Right ventricle myocardium superior (tissue), 1 donor: Measurements from ENCODE around the gene ISOC2. TPM values are rescaled to one million over a fixed set of nuclear protein-coding genes. Genes with fewer than 3 reads are reported as not detected.
A peak's percentile ranks its signal among the peaks of the same experiment; 100 is the strongest.
"Not testable (repeated sequence)": the region's sequence is repeated elsewhere in the genome, so short reads cannot be mapped to it uniquely, and the experiment has no call there.

Experiments used
- ATAC-seq: fragments of 200-7000 bp; cut with Tn5 transposase; one replicate; pipeline ENCODE4 v1.9.1; 2020; ENCODE audit warnings: mild to moderate bottlenecking; ENCODE audit not compliant: poor library complexity
- DNase-seq: peaks from one replicate; pipeline ENCODE4 v3.0.0-alpha.2; 2020
- intact Hi-C: fragments of 100-400 bp; cut with DNase I; formaldehyde crosslinking; loops from one replicate; pipeline ENCODE4 v1.11.2; 2022
- total RNA-seq: library from RNA; stranded (reverse); fragmentation: NEBNext Ultra II Directional; extraction: Animal tissue kit (Norgen Biotek cat#: 25700); gene quantifications from one replicate; pipeline ENCODE4 v1.2.1, GENCODE V29; 2021
- donor health status: DM: no; HTN: yes; CAD: no; lungs with severe emphysema.

ISOC2 gene
- total RNA-seq, 1 donor from 2014 or later = 48.9 TPM

DNA sequence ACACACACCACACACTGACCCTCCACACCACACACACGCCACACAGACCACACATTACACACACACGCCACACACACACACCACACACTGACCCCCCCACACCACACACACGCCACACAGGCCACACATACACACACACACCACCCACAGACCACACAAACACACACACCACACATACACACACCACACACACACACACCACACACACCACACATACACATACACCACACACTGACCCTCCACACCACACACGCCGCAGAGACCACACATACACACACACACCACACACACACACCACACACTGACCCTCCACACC lies 13.3 kb downstream of the ISOC2 start:
- DNase-seq, intact Hi-C loops, ATAC-seq: not testable (repeated sequence)

DNA sequence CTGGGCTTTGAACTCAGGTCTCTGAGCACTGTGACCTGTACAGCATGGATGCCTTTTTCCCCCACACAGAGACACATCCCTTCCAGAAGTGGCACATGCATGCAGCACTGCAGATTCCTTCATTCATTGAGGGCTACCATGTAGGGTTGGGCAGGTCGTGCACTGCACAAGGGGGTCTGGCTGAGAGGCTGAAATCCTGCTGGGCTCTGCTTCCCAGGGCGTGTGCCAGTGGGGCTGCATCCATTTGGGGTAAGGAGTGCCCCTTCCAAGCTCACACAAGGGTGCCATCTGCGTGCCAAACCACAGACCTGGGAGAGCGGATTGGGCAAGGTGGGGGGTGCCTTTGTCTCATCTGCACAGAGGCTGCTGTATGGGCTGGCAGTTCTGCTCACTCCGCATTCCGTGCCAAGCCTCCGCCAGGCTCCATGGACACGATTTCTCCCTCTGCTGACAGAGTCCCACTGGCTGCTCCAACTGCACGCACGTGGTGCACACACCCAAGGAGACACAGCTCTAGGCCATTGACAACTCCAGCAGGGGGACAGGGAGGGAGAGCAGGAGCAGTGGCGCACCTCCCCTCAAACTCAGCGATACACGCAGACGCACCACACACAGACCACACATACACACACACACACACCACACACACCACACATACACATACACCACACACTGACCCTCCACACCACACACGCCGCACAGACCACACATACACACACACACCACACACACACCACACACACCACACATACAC lies 13.8 kb downstream of the ISOC2 start:
- DNase-seq (no peak), ATAC-seq (peak; percentile 55)
- intact Hi-C loops = no loop called here

DNA sequence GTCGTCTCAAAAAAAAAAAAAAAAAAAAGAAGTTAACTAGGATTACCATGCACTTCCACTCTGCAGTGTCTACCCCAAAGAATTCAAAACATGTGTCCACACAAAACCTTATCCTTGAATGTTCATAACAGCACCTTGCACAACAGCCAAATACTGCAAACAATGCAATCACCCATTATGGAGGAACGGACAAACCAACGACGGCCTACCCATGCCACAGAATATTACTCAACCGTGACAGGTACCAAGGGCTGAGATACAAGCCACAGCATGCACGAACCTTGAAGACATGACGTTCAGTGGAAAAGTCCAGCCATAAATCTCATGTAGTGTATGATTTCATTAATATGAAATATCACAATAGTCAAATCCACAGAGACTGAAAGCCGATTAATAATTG lies 15.4 kb downstream of the ISOC2 start:
- intact Hi-C loops = no loop called here
- ATAC-seq = no peak
- no peak for DNase-seq

DNA sequence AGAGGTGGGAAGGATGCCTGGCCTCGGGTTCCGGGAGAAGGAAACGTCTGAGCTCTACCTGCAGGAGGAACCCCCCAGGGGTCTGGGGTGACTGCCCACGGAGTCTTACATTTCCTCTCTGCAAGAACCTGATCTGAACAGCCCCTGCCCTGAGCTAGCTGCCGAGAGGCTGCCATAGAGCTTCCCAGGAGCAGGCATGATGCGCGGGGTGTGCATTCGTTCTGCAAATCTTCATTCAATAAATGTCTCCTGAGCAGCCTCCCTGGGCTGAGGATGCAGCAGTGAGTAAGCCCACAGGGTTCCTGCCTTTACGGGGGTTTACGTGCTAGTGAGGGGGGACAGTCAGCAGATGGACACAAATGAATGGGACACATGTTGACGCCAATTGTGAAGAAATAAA lies 16.8 kb downstream of the ISOC2 start:
- ATAC-seq = no peak

DNA sequence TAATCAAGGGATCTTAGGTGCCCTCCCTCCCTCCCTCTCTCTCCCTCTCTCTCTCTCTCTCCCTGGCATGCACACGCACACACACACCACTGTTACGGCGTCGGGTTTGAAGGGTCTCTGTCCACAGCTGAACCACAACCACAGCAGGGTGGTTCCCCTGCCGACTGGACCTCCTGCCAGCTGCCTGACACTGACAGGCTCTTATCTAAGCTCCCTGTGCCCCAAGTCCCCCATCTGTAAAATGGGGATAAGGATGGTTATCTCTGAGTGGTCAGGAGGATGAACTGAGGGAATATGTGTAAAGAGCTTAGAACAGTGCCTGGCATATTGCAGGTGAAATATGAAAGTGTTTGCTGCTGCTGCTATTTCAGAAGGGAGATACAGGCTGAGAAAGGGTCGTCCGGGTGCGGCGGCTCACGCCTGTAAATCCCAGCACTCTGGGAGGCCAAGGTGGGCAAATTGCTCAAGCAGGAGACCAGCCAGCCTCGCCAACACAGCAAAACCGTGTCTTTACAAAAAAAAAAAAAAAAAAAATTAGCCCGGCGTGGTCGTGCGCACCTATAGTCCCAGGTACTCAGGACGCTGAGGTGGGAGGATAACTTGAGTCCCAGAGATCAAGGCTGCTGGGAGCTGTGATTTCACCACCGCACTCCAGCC lies 17.5 kb downstream of the ISOC2 start:
- intact Hi-C loops = no loop called here
- DNase-seq (no peak), ATAC-seq (no peak)

More for the DNA sequence above, 16.8 kb downstream of the ISOC2 start:
- no peak for DNase-seq
- intact Hi-C loops = no loop called here

DNA sequence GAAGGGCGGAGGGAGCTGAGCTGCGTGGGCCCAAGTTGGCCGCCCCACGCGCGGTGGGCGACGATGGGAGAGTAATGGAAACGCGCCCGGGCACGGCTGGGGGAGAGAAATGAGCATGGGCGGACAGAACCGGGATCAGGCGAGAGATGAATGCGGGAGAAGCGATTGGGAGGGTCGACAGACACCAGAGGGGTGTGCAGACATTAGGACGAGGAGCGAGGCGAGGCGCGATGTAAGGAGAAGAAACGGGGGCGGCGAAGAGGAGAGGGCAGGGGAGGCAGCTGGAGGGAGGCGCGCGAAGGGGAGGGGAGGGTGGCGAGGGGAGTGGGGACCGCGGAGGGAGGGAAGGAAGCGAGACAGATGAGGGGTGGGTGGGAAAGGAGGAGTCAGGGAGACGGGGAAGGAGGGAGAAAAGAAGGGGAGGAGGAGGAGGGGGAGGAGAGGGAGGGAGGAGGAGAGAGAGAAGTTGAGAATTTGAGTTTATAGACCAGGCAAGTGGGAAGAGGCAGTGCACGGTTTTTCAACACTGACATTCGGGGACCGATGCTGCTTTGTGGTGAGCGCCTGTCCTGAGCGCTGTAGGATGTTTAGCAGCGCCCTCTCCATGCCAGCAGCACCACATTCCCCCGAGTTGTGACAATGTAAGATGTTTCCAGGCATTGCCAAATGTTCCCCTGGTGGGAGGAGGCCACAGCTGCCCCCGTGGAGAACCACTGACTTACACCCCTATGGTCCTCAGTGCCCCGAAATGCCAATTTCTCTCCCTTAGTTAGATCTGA lies 18.2 kb downstream of the ISOC2 start, which contains the start of gene SHISA7:
Gene SHISA7, minus strand, starts transcription at position 256 of the 779 bp plus-strand sequence. CDS start 437 bp downstream, outside the sequence.
- no peak for DNase-seq
- intact Hi-C loops = no loop called here
- ATAC-seq = no peak

DNA sequence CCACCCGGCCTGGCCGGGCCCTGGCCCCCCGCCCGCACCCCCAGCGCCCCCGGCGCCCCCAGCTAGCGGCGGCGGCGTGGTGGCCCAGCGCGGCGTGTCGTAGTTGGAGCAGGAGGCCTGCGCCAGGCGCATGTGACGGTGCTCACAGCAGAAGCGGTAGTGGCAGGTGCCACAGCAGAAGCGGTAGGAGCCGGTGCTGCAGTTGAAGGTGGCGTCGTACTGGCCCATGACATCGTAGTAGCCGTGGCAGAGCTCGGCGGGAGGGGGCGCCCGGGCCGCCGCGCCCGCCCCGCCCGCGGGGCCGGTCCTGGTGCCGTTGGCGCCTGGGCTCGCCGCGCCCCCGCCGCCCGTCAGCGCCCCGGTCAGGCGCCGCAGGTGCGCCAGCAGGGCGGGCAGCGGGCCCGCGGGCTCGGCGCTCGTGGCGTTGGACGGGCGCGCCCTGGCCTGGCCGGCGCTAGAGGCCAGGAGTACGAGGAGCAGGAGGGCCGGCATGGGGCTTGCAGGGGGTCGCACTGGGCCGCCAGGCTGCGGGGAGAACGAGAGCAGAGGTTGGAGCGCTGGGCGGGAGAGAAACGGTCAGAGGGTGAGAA lies 19.0 kb downstream of the ISOC2 start:
- intact Hi-C loops = no loop called here
- ATAC-seq = no peak
- DNase-seq = no peak

DNA sequence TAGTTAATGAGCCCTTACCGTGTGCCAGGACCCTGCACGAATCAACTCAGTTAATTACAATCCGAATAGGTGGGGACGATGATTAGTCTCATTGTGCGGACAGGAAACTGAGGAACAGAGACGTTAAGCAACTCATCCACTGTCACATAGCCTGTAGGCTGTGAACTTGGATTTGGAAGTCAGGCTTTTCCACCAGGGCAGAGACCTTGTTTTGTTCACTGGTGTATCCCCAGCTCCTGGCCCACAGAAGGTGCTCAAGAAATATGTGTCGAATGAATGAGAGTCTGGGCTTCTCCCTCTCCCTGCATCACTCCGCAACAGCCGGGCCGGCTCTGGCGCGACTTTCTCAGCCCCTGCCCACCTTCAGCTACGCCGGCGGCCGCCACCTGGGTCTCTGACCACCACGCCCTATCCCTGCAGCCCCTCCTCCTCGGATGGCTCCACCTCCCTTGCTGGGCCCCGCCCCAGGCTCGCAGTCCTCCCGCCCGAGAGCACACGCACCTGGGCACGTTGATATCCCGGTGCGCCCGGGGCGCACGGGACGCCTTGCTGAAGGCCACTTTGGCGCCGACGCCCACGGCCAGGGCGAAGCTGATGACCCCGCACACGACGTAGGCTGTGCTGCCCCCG lies 19.6 kb downstream of the ISOC2 start:
- DNase-seq (no peak), ATAC-seq (no peak)
- intact Hi-C loops = no loop called here

DNA sequence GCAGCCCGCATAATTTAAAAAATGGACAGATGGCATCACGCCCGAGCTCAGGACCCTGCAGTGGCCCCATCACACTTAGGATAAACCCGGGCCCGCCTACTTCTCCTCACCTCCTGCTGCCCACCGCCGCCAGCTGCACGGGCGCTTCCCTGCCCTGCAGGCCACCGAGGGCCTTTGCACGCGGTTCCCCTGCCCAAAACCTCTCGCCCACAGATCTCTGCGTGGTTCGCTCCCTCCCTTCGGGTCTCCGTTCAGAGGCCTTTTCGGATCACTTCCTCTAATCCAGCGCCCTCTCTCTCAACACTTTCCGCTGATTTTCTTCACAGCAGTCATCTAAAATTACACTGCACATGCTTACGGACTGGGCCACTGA lies 20.1 kb downstream of the ISOC2 start:
- no peak for ATAC-seq
- DNase-seq = no peak
- intact Hi-C loops = no loop called here

DNA sequence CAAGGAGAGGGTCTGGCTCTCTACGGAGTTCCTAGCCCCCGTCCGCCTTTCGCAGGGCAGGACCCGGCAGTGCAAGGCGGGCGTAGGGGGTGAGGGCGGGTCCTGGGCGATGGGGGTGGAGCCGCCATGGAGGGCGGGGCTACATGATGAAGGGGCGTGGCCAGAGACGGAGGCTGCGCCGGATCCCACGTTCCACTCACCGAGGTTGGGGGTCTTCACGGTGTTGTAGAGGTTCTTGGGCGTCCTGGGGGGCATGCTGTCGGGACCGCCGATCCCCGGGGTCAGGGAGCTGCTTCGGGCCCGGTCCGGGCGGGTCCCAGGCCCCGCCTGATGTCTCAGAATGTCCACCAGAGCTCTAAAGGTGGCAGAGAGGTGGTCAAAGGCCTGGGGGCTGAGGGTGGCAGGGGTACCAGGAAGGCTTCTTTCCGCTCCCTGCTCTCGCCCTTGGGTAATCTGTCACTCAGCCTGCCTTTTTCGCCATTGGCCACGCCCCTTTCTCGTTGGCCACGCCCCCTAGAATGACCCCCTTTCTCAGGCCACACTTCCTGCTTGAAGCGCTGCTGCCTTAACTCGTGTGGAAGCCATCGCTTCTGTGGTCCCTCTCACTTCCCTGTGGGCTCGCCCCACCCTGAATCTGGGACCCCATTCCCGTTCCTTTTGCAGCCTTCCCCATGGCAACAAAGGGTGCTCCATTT lies 20.9 kb downstream of the ISOC2 start:
- ATAC-seq (no peak), DNase-seq (no peak)
- intact Hi-C loops = no loop called here

DNA sequence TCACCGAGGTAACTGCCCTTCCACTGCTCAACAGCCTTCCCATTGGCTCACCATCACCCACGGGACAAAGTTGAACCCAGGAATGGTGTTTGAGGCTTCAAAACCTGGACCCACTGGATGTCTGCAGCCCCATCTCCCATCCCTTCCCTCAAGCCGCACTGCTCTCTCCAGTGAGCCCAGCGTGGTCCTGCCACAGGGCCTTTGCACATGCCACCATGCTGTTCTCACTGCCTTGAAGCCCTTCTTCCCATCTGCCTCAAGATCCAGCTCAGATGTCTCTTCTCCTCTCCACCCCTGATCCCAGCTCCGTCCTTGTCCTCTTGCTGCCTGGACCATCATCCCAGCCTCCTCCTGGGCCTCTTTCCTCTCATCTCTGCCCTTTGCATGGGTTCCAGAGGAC lies 22.4 kb downstream of the ISOC2 start:
- intact Hi-C loops = no loop called here
- DNase-seq (no peak), ATAC-seq (no peak)

DNA sequence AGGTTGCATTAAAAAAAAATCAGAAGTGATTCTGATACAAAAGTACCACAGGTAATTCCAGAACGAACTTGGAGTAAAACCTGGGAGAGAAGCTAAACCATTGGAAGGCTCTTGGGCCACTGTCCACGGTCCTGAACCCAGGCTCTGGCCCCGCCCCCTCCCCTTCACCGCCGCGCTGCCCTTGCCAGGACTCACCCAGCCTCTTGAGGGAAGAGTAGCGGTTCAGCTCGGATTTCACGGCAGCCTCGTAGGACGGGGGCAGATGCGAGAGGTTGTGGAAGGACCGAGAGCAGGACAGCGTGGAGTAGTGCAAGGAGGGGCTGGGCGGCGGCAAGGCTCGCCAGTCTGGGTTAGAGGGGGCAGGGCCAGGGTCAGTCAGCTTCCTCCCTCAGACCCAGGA lies 24.0 kb downstream of the ISOC2 start:
- intact Hi-C loops = no loop called here
- ATAC-seq (peak; percentile 86), DNase-seq (peak; percentile 70)

DNA sequence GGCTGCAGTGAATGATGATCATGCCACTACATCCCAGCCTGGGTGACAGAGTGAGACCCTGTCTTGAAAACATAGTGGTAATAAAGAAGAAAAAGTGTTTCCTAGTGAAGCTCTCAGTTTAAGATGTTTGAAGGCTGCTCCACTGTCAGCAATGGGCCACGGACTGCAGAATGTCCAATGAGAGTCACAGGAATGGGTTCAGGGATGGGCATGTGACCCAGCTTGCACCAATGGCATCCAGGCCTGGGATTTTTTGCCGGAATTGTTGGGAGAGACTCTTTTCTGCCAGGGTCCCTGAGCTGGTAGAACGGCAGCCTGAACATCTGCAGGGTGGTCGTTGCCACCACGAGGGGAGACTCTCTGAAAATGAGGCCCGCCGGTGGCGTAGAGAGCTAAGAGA lies 24.6 kb downstream of the ISOC2 start:
- ATAC-seq (no peak), DNase-seq (no peak)
- intact Hi-C loops = no loop called here

DNA sequence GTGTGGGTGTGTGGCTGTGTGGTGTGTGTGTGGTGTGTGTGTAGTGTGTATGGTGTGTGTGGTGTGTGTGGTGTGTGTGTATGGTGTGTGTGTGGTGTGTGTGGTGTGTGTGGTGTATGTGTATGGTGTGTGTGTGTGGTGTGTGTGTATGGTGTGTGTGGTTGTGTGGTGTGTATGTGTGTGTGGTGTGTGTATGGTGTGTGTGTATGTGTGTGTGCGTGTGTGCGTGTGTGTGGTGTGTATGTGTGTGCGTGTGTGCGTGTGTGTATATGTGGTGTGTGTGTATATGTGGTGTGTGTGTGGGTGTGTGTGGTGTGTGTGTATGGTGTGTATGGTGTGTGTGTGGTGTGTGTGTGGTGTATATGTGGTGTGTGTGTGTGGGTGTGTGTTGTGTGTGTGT lies 26.4 kb downstream of the ISOC2 start:
- ATAC-seq = no peak
- DNase-seq = no peak
- intact Hi-C loops = no loop called here

DNA sequence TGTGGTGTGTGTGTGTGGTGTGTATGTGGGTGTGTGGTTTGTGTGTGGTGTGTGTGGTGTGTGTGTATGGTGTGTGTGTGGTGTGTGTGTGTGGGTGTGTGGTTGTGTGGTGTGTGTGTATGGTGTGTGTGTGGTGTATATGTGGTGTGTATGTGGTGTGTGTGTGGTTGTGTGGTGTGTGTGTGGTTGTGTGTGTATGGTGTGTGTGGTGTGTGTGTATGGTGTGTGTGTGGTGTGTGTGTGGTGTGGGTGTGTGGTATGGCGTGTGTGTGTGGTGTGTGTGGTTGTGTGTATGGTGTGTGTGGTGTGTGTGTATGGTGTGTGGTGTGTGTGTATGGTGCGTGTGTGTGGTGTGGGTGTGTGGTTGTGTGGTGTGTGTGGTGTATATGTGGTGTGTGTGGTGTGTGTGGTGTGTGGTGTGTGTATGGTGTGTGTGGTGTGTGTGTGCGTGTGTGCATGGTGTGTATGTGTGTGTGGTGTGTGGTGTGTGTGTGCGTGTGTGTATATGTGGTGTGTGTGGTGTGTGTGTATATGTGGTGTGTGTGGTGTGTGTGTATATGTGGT lies 27.0 kb downstream of the ISOC2 start:
- DNase-seq = no peak
- no peak for ATAC-seq
- intact Hi-C loops = no loop called here

DNA sequence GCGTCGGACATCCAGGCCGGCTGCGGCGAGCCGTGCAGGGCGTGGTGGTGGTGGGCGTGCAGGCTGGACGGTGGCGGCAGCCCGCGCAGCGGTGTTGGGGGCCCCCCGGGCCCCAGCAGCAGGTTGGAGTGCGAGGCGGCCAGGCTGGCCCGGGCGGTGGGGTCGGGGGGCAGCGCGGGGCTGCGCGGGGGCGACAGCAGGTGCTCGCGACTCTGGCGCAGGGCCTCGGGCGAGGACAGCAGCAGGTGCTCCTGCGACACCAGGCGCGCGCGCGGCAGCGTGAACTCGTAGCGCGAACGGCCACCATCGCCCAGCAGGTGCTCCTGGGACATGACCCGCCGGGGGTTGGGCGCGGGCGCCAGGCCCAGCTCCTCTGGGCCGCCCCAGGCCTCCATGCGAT lies 28.1 kb downstream of the ISOC2 start:
- no peak for ATAC-seq
- DNase-seq = no peak
- intact Hi-C loops = no loop called here

DNA sequence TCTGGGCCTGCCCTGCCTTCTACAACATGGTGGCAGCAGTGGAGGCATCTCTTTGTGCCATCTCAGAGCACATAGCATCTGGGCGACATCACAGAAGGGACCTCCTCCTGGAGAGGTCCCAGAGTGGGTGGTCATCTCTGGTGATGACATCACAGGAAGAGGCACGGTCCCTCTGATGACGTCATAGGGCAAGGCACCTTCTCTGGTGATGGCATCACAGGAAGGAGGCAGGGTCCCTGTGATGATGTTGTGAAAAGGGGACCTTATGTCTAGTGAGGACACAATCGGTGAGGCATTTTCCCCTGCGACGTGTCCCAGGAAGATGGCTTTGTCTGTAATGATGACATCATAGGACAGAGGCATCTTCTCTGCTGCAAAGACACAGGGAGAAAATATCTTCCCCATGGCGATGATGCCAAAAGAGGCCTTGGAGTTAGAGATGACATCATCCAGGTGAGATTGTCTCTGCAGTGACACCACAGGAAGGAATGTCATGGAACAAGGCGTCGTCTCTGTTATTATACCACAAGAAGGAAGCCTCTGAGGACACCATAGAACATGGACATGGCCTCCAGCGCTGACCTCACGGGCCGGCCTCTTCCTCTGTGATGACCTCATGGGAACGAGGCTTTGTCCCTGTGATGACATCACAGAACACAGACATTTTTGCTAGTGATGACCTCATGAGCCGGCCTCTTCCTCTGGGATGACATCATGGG lies 29.0 kb downstream of the ISOC2 start:
- DNase-seq (no peak), ATAC-seq (no peak)
- intact Hi-C loops = no loop called here

DNA sequence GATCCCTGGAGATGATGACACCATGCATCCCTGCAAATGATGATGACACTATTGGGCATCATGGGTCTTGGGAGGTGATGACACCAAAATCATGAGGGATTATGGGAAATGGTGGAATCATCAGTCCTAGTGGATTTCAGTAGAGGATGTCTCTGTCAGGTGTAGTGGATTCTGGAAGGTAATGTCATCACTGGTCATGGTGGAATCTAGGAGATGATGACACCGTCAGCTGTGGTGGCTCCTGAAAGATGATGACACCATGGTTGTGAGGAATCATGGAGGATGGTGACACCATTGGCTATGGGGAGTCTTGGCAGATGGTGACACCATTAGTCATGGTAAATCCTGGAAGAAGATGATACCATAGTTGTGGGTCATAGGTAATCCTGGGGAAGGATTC lies 30.3 kb downstream of the ISOC2 start:
- intact Hi-C loops = no loop called here
- no peak for ATAC-seq
- DNase-seq = no peak
